Measurements from ENCODE around the gene PXMP4.

- TF ChIP-seq RARB (CRISPR knock-in tag; IDR thresholded peaks at IDR 0.05), result no peak
- TF ChIP-seq ESRRG (CRISPR knock-in tag; IDR thresholded peaks at IDR 0.05), result no peak
- TF ChIP-seq PATZ1 (CRISPR knock-in tag; IDR thresholded peaks at IDR 0.05; ENCODE audit: borderline replicate concordance), result no peak
- no peak for TF ChIP-seq ZNF565 (CRISPR knock-in tag; conservative IDR thresholded peaks at IDR 0.05; ENCODE audit: low read depth)
- no peak for TF ChIP-seq ISL1 (CRISPR knock-in tag; IDR thresholded peaks at IDR 0.05)
- TF ChIP-seq ZNF8 (CRISPR knock-in tag; IDR thresholded peaks at IDR 0.05), result no peak
- TF ChIP-seq GLIS3 (CRISPR knock-in tag; IDR thresholded peaks at IDR 0.05), result no peak
- no peak for TF ChIP-seq ARNTL (CRISPR knock-in tag; IDR thresholded peaks at IDR 0.05; ENCODE audit: borderline replicate concordance, low read depth)
- no peak for TF ChIP-seq PPARA (CRISPR knock-in tag; IDR thresholded peaks at IDR 0.05; ENCODE audit: borderline replicate concordance)
- no peak for TF ChIP-seq TCF4 (CRISPR knock-in tag; IDR thresholded peaks at IDR 0.05; ENCODE audit: borderline replicate concordance)
Measured at GRCh38 chr20:33681288-33681687, 38.8 kb downstream of the PXMP4 start.
